AML-193 (cell line): ENCODE measurements around the gene FUT3.

ENCODE experiments used
- DNase-seq, 2 experiments: peaks; one replicate each; lab custom pipeline; 2025; lab: John Stamatoyannopoulos, UW

Gene FUT3

DNA sequence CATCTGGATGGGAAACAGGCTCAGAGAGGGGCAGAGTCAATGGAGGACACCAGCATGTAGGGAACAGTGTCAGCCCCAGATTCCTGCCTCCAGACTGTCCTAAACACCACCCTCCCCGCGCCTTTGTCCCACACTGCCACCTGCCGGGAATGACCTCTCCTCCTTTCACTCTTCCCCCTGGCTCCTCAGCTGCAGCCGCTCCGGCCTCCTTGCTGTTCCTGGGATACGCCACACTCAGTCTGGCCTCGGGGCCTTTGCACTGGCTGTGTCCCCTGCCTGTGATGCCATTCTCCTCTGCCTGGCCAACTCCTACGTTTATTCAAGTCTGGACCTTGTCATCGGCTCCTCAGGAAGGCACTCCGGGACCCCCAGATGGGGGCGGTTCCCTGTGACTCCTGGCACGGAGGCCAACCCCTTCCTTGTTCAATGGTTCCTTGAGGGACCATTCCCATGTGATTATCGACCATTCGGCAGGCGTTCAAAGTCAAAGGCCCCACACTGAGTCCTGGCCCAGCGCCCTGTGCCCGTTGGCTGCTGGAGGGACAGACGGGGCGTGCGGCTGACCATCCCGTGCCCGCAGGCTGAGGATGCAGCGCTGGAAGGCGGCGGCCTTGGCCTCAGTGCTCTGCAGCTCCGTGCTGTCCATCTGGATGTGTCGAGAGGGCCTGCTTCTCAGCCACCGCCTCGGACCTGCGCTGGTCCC is 27.5 kb downstream of the FUT3 start:
- no peak for DNase-seq

DNA sequence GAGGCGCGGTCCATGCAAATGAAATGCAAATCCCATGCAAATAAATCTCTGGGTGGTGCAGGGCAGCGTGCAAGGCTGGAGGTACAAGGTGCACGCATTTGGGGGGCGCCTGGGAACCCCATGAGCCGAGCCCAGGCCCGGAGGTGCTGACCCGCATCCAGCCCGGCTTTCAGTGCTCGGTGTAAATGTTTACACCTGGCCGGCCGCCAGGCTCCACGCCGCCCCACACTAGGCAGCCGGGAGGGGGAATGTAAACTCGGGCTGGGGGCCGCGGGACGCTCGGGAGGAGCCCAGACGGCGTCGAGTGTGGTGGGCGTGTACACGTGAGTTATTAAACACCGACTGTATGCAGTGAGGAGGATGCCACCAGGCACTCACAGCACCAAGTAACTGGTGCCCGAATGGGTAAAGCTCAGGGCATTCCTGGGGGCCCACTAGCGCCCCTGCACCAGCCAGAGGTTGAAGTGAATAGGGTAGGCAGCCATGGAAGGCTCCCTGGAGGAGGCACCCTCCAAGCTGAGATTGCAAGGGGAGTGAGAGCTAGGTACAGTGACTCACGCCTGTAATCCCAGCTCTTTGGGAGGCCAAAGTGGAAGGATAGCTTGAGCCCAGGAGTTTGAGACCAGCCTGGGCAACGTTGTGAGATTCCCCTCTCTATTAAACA is 28.9 kb downstream of the FUT3 start:
- DNase-seq = no peak

GRCh38 chr19:5821521-5822180 is 29.6 kb downstream of the FUT3 start:
- no peak for DNase-seq

- DNase-seq = no peak
These were observed 30.5 kb downstream of the FUT3 start for GRCh38 chr19:5820785-5821184.

DNA sequence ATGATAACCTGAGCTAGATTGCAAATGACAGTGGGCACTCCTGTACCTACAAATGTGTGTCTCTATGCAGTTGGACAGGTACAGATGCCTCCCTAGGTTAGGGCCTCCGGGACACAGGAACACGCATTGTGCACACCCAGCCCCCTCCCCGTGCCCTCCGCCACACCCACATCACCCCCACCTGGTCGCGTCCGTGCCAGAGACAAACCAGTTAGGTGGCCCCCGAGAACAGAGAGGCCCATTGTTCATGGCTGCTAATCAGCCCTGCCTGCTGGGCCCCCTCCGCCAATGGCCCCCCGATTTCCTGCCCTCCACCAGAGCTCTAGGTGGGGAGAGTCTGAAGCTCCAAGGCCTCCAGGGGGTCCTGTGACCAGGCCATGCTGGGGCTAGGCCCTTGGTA is 32.7 kb downstream of the FUT3 start:
- no peak for DNase-seq

GRCh38 chr19:5817218-5817617 is 34.0 kb downstream of the FUT3 start:
- DNase-seq = no peak

GRCh38 chr19:5814852-5815246 is 36.4 kb downstream of the FUT3 start:
- DNase-seq = no peak

DNA sequence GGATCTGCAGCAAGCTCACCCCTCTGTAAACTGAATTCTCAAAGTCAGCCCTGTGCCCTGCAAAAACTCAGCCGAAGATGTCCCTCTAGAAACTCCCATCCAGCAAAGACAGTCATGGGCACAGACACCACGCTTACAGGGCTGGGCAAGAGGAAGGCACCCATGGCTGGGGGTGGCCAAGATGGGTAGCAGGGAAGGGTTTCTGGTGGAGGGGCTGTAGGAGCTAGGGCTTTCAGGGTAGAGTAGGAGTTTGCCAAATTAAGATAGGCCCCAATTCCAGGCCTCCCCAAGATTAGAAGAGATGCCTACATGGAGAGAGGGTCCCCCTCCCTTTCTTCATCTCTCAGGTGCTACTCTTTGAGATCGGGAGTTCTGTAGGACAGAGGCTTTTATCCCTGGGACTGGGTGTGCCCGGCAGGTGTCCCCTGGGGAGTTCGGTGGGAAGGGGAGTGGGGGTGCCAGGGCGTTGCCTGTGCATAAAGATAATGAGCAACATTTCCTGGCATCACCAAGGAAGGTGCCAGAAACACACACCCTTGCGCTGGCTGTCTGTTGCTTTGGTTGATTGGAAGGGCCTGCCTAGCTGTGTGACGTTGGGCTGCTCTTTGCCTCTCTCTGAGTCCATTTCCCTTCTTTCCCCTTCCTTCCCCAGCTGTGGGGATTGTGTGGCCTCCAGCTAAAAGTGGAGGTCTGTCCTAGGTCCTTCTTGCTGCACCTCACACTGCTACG is 37.0 kb downstream of the FUT3 start:
- DNase-seq = no peak

- no peak for DNase-seq
These were observed 40.1 kb downstream of the FUT3 start for GRCh38 chr19:5811117-5811516.

GRCh38 chr19:5809469-5809868 is 41.8 kb downstream of the FUT3 start:
- no peak for DNase-seq

DNA sequence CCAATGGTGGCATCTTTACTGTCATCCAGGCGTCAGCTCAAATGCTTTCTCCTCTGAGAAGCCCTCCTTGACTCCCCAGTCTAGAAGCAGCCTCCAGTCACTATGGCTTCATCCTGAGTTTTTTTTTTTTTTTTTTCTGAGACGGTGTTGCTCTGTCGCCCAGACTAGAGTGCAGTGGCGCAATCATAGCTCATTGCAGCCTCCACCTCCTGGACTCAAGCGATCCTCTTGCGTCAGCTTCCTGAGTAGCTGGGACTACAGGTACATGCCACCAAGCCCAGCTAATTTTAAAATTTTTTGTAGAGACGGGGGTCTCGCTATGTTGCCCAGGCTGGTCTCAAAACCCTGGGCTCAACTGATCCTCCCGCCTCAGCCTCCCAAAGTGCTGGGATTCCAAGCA is 42.2 kb downstream of the FUT3 start:
- DNase-seq = peak; percentile 38 to 57

GRCh38 chr19:5808120-5808816 is 43.0 kb downstream of the FUT3 start:
- DNase-seq = no peak

- no peak for DNase-seq
These were observed 44.3 kb downstream of the FUT3 start for GRCh38 chr19:5806905-5807304.

DNA sequence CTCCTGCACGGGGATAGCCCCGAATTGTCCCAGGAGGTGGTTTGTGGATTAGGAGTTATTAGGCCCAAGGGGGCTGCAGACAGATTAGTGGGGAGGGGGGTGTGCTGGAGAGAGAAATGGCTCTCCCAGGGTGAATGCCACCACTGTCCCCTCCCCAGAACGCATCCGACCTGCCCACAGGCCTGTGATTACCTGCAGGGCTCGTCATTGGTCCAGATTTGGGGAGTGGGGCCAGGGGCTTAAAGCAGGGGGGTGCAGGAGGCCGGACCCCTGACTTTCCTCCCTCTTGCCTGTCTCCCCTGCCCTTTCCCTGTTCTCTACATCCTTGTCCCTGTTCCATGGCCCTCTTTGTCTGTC is 45.1 kb downstream of the FUT3 start:
- DNase-seq = no peak

GRCh38 chr19:5805462-5806132 is 45.7 kb downstream of the FUT3 start:
- DNase-seq = peak; percentile 44 to 51

GRCh38 chr19:5804516-5805461 is 46.5 kb downstream of the FUT3 start, which contains the start of gene NRTN:
Gene NRTN (plus strand): TSS chr19:5805067. CDS start chr19:5824166, 19,099 bp downstream.
- no peak for DNase-seq

GRCh38 chr19:5803752-5804515 is 47.3 kb downstream of the FUT3 start:
- DNase-seq = peak; percentile 87 to 89

- DNase-seq = no peak
These were observed 47.9 kb downstream of the FUT3 start for GRCh38 chr19:5803441-5803751.

GRCh38 chr19:5801796-5802619 is 49.2 kb downstream of the FUT3 start:
- no peak for DNase-seq
